Activated T-cell treated with anti-CD3 and anti-CD28 coated beads, Interleukin-2, amount 50 U/mL, for 72 hours (primary cell): ENCODE data around the gene KCTD11. TPM values are rescaled to one million over a fixed set of nuclear protein-coding genes. Genes with fewer than 3 reads are reported as not detected.

Source experiments
- ATAC-seq, 2 donors: fragments of 150-1000 bp; cut with Tn5 transposase; replicated peaks in 1 of 2; 2 replicates each; pipeline ENCODE4 v1.10.0; 2021; ENCODE audit warnings: moderate library complexity in 2 of 2, mild to moderate bottlenecking in 1 of 2
- DNase-seq, 2 donors: peaks; one replicate each; pipeline ENCODE4 v3.0.0; 2021 to 2022; ENCODE audit warnings: mixed read lengths in 1 of 2
- H3K27ac Mint-ChIP-seq: one replicate; pipeline ENCODE4 v1.8.0; 2022; ENCODE audit warnings: mild to moderate bottlenecking, moderate library complexity, mixed read lengths
- H3K27me3 Mint-ChIP-seq: one replicate; pipeline ENCODE4 v1.8.0; 2022; ENCODE audit warnings: low read depth, mixed read lengths
- H3K36me3 Mint-ChIP-seq, 2 donors: one replicate each; pipeline ENCODE4 v1.8.0; 2022; ENCODE audit warnings: mixed read lengths in 2 of 2, mild to moderate bottlenecking in 1 of 2; ENCODE audit not compliant: insufficient read depth in 2 of 2
- H3K4me1 Mint-ChIP-seq: one replicate; pipeline ENCODE4 v1.8.0; 2022; ENCODE audit warnings: low read depth, mixed read lengths
- H3K4me3 Mint-ChIP-seq, 2 donors: one replicate each; pipeline ENCODE4 v1.8.0; 2022; ENCODE audit warnings: mild to moderate bottlenecking in 2 of 2, mixed read lengths in 2 of 2, moderate library complexity in 2 of 2
- H3K9me3 Mint-ChIP-seq, 2 donors: one replicate each; pipeline ENCODE4 v1.8.0; 2022; ENCODE audit warnings: mixed read lengths in 2 of 2
- total RNA-seq, 2 donors: library from RNA; stranded (reverse); gene quantifications; one replicate each; pipeline ENCODE4 v1.2.3, GENCODE V29; 2022

The KCTD11 gene
- total RNA-seq, 2 donors from 2014 or later = 4.9 to 5.5 TPM

DNA sequence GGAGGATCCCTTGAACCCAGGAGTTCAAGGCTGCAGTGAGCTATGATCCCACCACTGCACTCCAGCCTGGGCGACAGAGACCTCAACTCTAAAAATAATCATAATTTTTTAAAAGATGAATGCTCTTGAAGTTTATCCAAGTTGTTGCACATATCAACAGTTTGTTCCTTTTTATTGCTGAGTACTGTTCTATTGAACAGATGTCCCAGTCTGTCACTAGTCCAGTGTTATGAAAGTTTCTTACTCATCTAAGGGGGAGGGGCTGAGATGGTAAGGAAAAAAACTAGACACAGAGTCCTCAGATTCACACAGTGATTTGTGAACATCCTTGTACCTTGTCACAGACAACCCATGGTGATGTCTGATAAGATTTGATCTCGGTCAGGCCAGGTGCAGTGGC lies 11.8 kb upstream of the KCTD11 start:
- Mint-ChIP-seq H3K9me3 (no peaks in the 10 kb centered on the region), H3K36me3 (peaks cover 14 to 19% of the 10 kb centered on the region in 2 donors), H3K27me3 (no peaks in the 10 kb centered on the region), H3K4me3 (peak overlapping the region; percentile 34 to 75), H3K27ac (peak overlapping the region; percentile 80), H3K4me1 (peaks cover 39% of the 10 kb centered on the region)
- DNase-seq (no peak), ATAC-seq (no peak)

GRCh38 chr17:7341842-7342241 lies 10.1 kb upstream of the KCTD11 start:
- peaks cover 14 to 24% of the 10 kb centered on the region in 2 donors for H3K36me3 Mint-ChIP-seq
- H3K27me3 Mint-ChIP-seq = no peaks in the 10 kb centered on the region
- no peaks in the 10 kb centered on the region for H3K9me3 Mint-ChIP-seq
- DNase-seq (no peak), ATAC-seq (no peak)
- no peak overlapping the region for H3K27ac Mint-ChIP-seq
- no peak overlapping the region for H3K4me3 Mint-ChIP-seq
- peaks cover 32% of the 10 kb centered on the region for H3K4me1 Mint-ChIP-seq

DNA sequence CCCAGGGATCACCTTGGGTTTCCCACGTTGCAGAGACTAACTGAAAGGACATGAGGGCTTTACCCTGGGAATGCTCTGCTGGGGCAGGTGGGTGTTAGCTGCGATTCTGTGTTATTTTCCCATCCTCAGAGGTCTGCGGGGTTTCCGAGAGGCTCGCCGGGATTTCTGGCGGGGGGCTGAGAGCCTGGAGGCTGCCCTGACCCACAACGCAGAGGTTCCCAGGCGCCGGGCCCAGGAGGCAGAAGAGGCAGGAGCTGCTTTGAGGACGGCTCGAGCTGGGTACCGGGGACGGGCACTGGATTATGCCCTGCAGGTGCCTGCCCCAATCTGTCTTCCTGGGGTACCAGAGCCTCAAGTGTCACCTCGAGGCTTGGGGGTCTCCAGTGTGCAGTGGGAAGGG lies 8.7 kb upstream of the KCTD11 start:
- no peak overlapping the region for H3K4me3 Mint-ChIP-seq
- H3K27me3 Mint-ChIP-seq = no peaks in the 10 kb centered on the region
- H3K27ac Mint-ChIP-seq = no peak overlapping the region
- H3K9me3 Mint-ChIP-seq = no peaks in the 10 kb centered on the region
- peaks cover 22% of the 10 kb centered on the region for H3K4me1 Mint-ChIP-seq
- H3K36me3 Mint-ChIP-seq = peaks cover 9 to 21% of the 10 kb centered on the region in 2 donors
- ATAC-seq = no peak
- DNase-seq = no peak

DNA sequence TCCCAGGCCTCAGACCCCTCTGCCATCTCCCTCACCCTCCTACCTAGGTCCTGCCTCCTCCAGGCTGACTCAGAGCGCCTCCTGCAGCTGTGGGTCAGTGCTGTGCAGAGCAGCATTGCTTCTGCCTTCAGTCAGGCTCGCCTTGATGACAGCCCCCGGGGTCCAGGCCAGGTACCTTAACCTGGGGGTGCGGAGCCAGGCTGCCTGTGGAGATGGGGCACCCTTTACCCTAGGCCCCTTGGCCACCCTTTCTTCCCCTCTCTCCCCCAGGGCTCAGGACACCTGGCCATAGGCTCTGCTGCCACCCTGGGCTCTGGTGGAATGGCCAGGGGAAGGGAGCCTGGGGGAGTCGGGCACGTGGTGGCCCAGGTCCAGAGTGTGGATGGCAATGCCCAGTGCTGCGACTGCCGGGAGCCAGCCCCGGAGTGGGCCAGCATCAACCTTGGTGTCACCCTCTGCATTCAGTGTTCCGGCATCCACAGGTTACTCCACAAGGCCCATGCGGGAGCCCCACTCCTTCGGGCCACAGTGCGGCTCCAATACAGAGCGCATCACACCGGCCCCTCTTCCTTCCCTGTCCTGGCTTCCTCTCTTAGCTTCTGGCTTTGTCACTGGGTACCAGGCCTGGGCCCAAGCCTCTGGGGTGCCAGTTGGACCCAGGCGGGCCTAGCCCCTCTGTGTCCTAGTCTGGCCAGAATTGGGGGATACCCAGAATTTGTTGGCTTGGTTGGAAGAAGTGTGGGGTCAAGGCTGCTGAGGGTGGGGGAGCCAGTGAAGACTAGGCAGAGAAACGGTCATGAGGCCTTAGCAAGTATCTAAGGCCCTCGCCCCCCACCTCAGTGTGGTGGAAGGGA lies 5.0 kb upstream of the KCTD11 start:
- DNase-seq (no peak), ATAC-seq (no peak)
- H3K27ac Mint-ChIP-seq = no peak overlapping the region
- H3K4me1 Mint-ChIP-seq = peaks cover 28% of the 10 kb centered on the region
- H3K4me3 Mint-ChIP-seq = no peak overlapping the region
- no peaks in the 10 kb centered on the region for H3K9me3 Mint-ChIP-seq
- peaks cover 3 to 12% of the 10 kb centered on the region in 2 donors for H3K36me3 Mint-ChIP-seq
- H3K27me3 Mint-ChIP-seq = no peaks in the 10 kb centered on the region

GRCh38 chr17:7347630-7348477 lies 4.1 kb upstream of the KCTD11 start:
- Mint-ChIP-seq H3K27me3 (no peaks in the 10 kb centered on the region), H3K4me3 (no peak overlapping the region), H3K36me3 (peaks cover 4 to 12% of the 10 kb centered on the region in 2 donors), H3K4me1 (peaks cover 34% of the 10 kb centered on the region), H3K27ac (peak overlapping the region; percentile 44), H3K9me3 (no peaks in the 10 kb centered on the region)
- DNase-seq = no peak
- ATAC-seq = no peak

DNA sequence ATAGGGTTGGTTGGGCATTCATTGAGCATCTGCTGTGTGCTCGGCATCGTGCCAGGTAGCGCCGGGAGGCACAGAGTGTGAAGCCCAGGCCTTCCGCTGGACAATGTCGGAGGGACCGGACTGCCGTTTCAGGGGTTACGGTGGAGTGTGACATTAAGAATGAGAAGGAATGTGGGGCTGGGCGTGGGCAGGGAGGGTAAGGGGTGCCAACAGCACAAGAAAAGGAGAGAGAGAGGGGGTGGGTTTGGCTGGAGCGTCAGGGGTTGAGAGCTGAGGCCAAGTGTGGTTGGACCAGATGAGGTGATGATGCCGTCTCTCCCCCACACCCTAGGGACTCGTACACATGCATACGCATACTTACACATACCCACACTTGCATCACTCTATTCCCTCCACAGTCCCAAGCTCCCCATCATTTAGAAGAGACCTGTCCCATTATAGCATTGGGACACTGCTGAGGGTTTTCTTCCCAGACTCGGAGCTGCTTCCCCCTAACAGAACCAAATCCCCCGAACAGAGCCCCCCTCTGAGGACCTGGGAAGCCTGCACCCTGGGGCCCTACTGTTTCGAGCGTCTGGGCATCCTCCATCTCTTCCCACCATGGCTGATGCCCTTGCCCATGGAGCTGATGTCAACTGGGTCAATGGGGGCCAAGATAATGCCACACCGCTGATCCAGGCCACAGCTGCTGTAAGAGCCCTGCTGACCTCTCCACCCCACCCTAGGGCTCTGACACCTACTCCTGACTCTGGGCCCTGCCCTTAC lies 3.3 kb upstream of the KCTD11 start:
- Mint-ChIP-seq H3K9me3 (no peaks in the 10 kb centered on the region), H3K4me3 (peak overlapping the region in 1 of 2 donors; percentile 15), H3K27ac (no peak overlapping the region), H3K36me3 (peaks cover 4 to 11% of the 10 kb centered on the region in 2 donors), H3K27me3 (no peaks in the 10 kb centered on the region), H3K4me1 (peaks cover 37% of the 10 kb centered on the region)
- DNase-seq (no peak), ATAC-seq (no peak)

- peak overlapping the region; percentile 94 for H3K27ac Mint-ChIP-seq
- H3K4me1 Mint-ChIP-seq = peaks cover 53% of the 10 kb centered on the region
- H3K36me3 Mint-ChIP-seq = peaks cover 4 to 5% of the 10 kb centered on the region in 2 donors
These were observed 534 bp downstream of the KCTD11 start for GRCh38 chr17:7352503-7352889.

GRCh38 chr17:7352910-7353635 lies 1.1 kb downstream of the KCTD11 start:
- ATAC-seq = no peak
- H3K9me3 Mint-ChIP-seq = no peaks in the 10 kb centered on the region
- peak overlapping the region; percentile 84 to 93 for H3K4me3 Mint-ChIP-seq
- DNase-seq = no peak
- peaks cover 6% of the 10 kb centered on the region for H3K27me3 Mint-ChIP-seq
- peaks cover 53% of the 10 kb centered on the region for H3K4me1 Mint-ChIP-seq
- H3K27ac Mint-ChIP-seq = peak overlapping the region; percentile 94
- peaks cover 4 to 5% of the 10 kb centered on the region in 2 donors for H3K36me3 Mint-ChIP-seq

More at GRCh38 chr17:7352503-7352889, 534 bp downstream of the KCTD11 start:
- Mint-ChIP-seq H3K27me3 (peaks cover 6% of the 10 kb centered on the region), H3K9me3 (no peaks in the 10 kb centered on the region), H3K4me3 (peak overlapping the region; percentile 84 to 93)
- DNase-seq (no peak), ATAC-seq (no peak)

DNA sequence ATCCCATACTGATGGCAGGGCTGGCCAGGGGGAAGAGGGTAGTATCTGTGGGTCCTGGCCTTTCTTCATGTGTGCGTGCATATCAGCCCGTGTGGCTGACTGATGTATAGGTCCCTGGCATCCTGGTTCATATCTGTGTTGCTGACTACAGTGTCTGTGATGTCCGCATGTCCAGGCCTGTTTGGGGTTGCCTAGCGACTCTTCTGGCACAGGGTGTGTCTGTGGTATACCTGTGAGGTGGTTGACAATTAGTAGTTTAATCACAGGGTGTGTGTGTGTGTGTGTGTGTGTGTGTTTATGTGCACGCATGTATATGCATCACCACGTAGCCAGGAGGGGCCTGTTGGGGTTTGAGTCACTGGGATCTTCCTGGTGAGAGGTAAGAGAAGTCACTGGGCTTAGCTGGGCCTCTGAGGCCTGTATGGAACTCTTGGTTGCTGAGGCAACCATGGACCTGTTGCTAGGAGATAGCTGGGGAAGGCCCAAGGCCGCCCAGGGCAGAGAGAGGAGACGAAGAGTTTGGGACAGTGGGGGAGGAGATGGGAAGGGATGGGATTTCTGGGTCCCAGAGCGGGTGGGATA lies 2.4 kb downstream of the KCTD11 start:
- Mint-ChIP-seq H3K4me1 (peaks cover 44% of the 10 kb centered on the region), H3K27me3 (peaks cover 6% of the 10 kb centered on the region), H3K4me3 (peak overlapping the region; percentile 29 to 70), H3K27ac (peak overlapping the region; percentile 70), H3K36me3 (peaks cover 2 to 4% of the 10 kb centered on the region in 2 donors), H3K9me3 (no peaks in the 10 kb centered on the region)
- ATAC-seq = peak; percentile 18 to 35
- peak; percentile 42 to 50 for DNase-seq

DNA sequence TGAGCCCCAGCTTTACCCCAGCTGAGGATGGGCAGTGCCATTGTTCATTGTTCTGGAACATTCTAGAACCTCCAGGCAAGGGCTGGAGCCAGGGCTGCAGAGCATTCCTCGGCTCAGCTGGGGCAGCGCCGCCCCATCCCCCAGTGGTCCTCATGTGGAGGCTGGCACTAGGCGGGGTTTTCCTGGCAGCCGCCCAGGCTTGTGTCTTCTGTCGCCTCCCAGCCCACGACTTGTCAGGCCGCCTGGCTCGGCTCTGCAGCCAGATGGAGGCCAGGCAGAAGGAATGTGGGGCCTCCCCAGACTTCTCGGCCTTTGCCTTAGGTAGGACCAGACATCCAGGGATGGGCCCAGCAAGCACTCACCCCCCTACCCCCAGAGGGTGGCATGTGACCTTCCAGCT lies 3.1 kb downstream of the KCTD11 start, which contains the start of gene TMEM95:
TSS of gene TMEM95 (plus strand) at position 104 of the 400 bp plus-strand sequence. CDS start at position 153, 49 bp downstream.
- Mint-ChIP-seq H3K4me1 (peaks cover 37% of the 10 kb centered on the region), H3K36me3 (peaks cover 2 to 4% of the 10 kb centered on the region in 2 donors), H3K4me3 (peak within 1 kb of the TSS; percentile 29 to 70), H3K9me3 (no peaks in the 10 kb centered on the region), H3K27ac (peak within 1 kb of the TSS; percentile 70), H3K27me3 (peaks cover 6% of the 10 kb centered on the region)
- ATAC-seq (no peak), DNase-seq (no peak)

DNA sequence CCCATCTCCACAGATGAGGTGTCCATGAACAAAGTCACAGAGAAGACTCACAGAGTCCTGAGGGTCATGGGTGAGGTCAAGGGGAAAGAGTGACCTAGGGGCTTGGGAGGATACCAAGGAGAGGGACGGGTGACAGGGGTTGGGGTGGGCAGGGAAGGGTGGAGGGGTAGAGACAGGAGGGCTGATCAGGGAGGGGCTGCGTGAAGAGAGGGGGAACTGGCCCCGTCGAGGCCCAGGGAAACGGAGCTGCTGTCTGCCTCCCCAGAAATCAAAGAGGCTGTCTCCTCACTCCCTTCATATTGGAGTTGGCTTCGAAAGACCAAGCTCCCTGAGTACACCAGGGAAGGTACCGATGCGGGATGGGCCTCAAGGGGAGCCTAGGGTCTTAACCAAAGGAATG lies 3.6 kb downstream of the KCTD11 start:
- DNase-seq (no peak), ATAC-seq (no peak)
- Mint-ChIP-seq H3K9me3 (no peaks in the 10 kb centered on the region), H3K4me1 (peaks cover 37% of the 10 kb centered on the region), H3K27ac (no peak overlapping the region), H3K27me3 (peaks cover 6% of the 10 kb centered on the region), H3K4me3 (peak overlapping the region in 1 of 2 donors; percentile 27), H3K36me3 (peaks cover 2 to 4% of the 10 kb centered on the region in 2 donors)
